Hematopoietic multipotent progenitor cell treated with erythropoietin and hydrocortisone succinate and interleukin-3 and kit ligand, for 8 days (in vitro differentiated cells): ENCODE results near the gene SPEF1.

Experiments used
- DNase-seq: peaks from one replicate; pipeline ENCODE4 v3.0.0-alpha.2; 2015

The SPEF1 gene

DNA sequence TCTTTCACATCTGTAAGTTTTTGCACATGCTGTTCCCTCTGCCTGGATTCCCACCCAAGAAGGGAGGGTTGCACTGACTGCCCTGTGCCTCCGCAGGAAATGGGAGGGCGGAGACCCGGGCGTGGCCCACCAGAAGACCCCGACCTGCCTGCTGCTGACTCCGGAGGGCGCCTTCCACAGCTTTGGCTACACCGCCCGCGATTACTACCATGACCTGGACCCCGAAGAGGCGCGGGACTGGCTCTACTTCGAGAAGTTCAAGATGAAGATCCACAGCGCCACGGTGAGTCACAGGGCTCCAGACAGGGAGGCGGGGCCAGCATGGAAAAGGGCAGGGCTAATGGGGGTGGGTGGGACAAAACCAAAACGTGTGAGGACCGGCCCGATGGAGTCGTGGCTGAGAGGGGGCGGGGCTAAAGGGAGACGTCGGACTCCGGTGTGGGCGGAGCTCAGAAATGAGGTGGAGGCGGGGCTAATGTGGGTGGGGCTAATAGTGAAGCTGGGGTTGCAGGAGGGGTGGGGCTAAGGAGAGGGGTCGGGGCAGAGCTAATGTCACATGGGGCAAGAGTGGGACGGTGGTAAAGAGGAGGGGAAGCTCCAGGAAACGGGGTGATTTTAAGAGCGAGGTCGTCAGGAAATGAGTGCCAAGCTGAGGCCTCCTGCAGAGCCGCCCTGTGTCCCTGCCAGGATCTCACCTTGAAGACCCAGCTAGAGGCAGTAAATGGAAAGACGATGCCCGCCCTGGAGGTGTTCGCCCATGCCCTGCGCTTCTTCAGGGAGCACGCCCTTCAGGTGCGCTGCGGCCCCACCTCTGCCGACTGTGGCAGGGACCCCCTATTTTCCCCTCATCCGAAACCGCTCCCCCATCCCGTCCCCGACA lies 36.2 kb downstream of the SPEF1 start:
- DNase-seq = peak; percentile 90

DNA sequence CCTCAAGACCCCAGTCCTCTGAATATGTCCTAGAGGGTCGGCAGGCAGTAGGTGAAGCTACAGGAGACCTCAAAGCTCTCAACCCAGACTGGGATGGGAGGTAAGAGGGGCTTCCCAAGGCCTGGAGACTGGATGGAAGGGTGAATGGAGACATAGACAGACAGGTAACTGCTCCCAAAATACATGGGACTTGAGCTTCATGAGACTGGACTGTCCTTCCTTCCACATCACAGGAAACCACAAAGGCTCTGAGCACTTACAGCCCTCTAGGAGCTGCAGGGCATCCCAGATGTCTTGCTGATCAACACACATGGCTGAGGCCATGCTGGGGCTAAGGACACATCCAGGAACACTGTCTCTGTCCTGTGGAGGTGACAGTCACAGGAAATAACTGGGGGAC lies 37.2 kb downstream of the SPEF1 start:
- no peak for DNase-seq

DNA sequence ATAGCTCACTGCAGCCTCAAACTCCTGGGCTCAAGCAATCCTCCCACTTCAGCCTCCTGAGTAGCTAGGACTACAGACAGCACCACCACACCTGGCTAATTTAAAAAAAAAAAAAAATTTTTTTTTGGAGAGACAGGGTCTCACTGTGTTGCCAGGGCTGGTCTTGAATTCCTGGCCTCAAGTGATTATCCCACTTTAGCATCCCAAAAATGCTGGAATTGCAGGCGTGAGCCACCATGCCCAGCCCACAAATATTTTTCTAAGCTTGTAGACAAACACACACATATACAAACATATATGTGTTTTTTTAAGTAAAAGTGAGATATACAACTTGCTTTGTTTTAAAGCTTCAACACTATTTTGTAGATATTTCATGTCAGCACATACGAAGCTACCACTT lies 38.0 kb downstream of the SPEF1 start:
- no peak for DNase-seq

DNA sequence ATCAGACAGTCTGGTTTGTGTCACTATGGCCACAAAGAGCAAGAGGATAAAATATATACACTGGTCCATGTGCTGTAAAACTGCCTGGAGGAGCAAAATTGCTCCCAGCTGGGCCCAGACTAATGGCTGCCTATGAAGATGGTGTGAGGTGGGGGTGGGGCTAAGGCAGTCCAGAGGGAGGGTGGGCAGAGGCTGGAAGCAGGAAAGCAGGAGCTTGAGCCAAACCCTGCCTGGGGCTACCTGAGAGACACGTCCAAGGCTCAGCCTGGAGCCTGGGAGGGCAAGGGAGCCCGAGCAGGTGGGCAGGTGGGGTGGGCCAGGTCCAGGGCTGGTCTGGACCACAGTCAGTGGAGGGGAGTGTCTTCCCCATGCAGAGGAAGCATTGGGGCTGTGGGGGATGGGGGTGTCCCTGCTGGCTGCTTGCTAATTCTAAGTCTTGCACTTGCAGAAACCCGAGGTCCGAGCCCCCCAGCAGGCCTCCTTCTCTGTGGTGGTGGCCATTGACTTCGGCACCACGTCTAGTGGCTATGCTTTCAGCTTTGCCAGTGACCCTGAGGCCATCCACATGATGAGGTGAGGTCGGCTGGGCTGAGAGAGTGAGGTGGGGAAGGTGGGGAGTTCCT lies 39.3 kb downstream of the SPEF1 start:
- no peak for DNase-seq

DNA sequence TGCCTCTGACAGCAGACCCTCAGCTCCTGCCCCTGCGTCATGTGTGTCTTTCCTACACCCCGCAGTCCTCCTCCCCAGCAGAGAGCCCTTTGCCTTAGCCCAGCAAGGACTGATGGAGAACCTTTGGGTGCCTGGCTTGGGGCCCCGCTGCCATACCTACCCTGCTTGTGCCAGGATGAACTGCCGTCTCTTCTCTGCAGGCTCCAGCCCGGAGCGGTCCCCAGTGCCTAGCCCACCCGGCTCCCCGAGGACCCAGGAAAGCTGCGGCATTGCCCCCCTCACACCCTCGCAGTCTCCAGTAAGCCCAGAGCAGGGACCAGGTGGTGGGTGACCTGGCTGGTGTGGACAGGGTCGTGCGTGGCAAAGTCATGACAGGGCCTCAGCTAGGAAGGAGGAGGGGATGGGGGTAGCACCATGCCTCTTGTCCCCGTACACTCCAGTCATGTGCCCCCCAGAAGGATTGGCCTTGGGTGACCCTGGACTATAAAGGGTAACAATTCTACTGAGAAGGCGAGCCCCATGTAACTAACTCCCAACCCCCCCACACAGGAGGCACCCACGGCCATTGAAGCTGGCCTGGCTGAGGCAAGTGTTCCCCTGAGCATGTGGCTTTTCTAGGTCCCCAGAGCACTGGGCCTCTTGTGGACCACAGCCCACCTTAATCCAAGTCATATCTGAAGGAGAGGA lies 40.5 kb downstream of the SPEF1 start:
- no peak for DNase-seq

DNA sequence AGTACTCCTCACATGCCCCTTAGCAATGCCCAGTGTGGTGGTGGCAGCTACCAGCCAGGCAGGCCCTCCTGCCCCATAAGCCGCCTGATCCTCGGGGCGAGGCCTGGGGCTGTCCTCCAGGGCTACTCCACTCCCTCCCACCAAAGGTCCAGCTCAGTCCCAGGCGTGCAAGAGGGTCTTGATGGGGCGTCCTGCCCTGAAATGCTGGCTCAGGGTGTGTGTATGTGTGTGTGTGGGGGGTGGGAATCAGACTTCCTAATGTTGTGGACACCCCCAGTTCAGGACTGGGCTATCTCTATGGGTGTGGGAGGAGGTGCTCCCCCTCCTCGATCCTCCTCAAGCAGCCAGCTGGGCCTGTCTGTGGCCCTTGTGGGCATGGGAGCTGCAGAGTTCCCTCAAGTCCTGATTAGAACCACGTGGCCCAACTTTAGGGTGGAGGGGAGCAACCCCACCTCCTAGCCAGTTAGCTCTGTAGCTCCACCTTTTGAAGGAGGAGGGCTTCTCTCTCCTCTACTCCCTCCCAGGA lies 41.3 kb downstream of the SPEF1 start:
- DNase-seq = peak; percentile 77

DNA sequence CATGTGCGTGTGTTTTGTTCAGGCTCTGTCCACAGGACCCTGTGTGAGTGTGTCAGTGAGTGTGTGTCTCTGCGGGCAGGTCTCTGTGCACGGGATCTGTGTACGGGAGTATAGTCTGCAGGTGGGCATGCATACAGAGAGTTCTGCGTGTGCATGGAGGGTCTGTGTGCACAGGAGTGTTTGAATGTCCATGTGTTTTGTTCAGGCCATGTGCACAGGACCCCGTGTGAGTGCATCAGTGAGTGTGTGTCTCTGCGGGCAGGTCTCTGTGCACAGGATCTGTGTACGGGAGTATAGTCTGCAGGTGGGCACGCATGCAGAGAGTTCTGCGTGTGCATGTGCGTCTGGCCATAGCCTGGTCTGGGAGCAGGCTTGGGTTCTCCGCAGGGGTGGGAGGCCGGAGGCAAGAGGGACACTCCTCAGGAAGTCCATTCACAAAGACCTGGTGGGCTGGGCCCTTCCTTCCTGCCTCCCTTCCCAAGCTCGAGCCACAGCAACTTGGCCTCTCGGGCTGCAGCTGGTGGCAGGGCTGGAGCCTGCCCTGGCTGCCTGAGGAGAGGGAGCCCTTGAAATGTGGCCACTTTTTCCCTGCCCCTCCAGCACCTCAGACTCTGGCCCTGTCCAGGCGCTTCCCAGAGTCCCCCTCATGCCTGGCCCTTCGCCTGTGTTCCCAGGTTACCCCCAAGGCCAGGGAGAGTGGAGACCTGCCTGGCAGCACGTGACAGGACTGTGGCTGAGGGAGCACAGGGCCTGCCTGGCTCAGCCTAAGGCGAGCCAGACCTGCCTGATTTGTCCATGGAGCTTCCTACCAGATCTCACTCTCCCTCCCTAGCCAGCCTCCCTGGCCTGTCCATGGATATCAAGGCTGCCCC lies 42.0 kb downstream of the SPEF1 start:
- DNase-seq = no peak

DNA sequence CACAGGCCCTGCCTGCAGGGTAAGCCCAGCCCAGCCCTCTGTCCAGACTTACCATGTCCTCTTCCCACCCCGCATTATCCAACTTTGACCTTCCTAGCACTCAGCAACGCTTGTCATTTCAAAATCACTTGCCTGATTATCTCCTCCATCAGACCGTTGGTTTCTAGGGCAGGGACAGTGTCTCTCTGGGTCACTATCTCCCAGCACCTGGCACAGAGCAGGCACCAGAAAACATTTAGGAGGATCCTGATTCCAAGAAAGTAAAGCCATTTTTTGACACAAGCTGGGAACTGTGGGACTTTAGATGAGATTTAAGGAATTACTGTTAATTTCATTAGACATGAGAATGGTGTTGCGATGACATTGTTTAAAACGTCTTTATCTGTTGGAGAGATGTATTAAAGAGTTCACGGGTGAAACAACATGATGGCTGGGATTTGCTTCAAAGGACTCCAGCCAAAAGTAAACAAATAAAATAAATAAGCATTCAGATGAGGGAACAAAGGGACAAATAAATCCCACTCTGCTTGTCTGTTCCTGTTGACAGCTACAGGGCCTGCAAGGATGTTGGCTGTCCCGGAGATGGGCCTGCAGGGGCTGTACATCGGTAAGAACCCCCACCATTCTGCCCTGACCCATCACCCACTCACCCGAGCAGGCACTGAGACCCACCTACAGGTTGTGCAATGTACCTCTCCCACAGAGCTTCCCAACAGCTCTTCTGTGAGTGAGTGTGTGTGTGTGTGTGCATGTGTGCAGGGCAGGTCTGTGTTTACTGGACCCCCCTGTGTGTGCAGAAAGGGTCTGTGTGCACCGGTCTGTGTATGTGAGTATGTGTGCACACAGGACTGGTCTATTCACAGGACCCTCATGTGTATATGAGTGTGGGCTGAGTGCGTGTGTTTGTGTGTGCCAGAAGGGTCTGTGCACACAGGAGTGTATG lies 42.9 kb downstream of the SPEF1 start:
- DNase-seq = peak; percentile 63

DNA sequence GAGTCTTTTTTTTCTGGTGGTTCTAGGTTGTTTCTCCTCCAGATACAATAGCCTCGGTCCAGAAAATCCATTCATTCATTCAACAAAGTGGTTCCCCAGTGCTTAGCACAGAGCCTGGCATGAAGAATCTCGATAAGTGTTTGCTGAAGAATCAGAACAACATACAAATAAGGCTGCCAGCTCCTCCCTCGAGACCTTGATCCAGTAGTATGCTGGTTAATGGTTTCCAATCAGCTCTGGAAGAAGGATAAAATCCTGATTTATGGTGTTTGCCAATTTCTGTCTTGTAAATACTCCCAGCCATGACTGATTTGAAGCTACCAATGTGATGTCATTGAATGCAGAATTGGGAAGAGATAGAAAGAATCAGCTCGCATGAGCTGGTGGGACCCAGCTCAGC lies 45.5 kb downstream of the SPEF1 start:
- no peak for DNase-seq

DNA sequence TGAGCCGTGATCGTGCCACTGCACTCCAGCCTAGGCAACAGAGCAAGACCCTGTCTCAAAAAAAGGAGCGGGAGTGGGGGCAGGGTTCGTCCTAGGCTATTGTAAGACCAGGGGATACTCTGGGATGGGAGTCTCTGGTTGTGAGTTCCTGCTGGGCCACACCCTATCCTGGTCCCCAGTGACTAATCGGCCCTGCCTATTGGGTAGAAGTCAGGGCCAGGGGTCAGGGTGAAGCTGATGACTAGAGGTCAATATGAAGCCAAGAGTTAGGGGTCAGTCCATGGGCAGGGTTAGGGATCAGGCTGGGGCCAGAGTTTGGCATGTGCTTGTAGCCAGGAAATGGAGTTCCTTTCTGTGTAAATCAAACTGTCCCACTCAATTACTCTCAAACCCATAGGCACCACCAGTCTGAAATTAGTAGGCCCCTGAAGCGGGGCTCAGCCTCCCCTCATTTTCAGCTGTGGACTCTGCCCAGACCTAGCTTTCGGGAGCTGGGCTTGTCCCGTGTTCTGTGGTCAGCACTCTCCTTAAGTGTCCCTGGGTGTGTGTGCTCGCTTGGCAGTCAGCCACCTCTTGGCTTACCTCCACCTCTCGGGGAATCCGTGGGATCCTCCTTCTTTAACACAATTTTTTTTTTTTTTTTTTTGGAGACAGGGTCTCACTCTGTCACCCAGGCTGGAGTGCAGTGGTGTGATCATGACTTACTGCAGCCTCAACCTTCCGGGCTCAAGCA lies 47.0 kb downstream of the SPEF1 start:
- DNase-seq = no peak

DNA sequence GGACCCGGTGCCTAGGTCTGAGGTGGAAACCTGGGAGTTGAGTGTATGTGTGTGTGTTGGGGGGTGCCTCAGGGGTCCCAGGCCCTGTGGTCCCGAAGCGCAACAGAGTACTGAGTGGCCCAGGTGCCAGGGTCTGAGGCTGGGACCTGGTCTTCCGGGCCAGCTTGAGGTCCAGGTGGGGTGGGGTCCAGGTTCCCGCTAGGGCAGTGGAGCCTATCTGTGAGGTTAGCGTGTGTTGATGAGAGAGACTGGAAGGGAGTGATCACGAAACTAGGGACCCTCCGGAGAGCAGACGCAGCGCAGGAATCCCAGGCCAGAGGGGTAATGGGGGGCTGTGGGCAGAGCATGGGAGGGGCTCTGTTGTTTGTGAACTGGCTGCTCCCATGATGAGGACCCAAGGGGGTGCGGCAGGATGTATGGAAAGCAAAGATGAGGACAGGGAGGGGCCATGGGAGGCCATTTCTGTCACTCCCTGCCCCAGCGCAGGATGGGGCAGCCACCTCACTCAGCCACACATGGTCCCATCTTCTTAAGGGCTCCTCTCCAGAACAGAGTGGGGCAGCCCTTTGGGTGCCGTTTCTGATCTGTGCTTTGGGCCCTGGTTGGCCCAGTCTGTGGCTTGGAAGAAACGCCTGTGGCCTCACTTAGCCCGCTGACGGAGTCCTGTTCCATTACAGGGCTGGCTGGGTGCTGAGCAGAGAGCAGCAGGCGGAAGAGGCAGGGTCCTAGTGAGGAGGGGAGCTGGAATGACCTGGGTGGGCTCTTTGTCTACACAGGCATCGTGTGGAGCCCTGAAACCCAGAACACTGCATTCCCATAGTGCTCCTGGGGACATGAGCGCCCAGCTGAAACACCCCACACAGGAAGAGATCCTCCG lies 47.9 kb downstream of the SPEF1 start:
- DNase-seq = no peak

DNA sequence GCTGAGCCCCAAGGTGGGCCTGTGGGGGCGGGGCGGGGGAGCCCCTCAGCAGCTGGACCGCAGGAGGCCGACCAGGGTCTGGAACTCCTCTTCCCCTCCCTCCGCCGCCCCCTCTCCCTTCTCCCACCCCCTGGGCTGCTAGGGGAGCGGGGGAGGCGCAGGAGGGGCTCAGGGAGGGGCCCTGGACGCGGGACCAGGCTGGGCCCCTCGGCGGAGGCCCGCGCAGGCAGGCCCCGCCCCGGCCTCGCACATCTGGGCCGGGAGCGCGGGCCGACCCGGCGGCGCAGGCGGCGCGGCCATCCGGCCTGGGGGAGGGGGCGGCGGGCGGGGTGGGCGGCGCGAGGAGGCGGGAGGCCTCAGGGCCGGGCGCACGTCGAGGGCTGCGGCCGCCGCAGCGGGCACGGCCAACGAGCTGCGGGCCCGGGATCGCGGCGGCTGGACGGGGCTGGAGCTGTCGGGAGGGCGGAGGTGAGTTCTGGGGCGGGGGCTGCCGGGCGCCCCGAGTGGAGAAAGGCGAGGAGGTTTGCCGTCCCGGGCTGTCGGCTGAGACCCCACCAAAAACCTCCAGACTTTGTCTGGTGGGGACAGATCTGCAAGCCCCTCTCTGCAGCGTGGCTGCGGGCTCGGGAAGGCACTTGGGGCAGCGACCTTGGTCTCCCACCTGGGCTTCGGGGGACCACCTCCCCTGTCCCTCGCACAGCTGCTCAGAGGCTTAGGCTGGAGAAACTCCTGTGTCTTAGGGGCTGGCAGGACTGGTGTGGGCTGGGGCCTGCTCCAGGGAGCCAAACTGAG lies 48.7 kb downstream of the SPEF1 start, which contains the start of gene HSPA12B:
Gene HSPA12B, plus strand, starts transcription at position 359 of the 792 bp plus-strand sequence. CDS start 5,990 bp downstream, outside the sequence.
- no peak for DNase-seq

DNA sequence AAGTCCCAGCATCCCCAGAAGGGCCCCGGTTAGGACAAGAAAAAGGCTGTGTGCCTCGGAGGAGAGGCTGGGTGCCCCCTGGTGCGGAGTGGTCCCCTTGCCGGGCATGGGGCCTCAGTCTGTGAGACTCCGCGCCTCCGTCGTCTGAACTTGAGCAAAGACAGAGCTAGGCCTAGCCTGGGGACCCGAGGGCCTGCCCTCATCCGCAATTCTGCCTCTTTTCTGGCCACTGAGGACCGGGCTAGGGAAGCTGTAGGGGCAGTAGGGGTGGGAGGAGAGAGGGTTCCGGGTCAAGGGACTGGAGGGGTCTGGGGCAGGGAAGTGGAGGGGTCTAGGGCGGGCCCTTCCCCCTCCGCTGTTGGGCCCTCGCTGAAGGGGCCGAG lies 49.3 kb downstream of the SPEF1 start:
- no peak for DNase-seq

DNA sequence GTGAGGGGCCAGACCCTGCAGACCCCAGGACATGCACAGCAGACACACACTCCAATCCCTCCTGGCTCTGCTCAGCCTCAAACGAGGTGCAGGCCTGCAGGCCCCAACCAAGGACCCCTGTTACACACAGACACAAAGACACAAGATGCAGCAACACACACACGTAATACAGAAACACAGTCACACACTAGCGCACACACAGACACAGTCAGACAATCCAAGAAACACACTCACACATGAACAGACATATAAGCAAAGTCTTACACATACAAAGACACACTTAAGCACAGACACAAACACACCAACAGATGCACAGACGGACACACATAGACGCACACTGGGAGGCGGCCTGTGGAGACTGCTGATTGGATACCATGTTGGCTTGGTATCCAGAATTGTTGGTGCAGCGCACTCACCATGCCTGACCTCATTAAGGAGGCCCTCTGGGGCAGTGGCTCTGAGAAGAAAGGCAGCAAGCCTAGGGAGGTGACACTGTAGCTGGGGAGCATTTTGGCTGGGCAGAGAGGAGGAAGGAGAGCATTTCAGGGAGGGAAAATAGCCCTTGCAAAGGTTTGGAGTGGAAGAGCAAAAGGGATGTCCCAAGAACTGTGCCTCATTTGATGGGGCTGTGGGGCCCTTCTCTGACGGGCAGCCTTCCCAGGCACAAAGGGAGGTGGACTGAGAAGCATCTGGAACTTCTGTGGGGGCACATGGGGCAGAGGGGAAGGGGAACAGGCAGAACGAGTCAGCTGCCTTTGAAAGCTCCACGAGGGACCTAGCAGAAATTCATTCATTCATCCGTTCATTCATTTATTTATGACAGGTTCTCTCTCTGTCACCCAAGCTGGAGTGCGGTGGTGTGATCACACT lies 50.2 kb downstream of the SPEF1 start:
- DNase-seq = no peak

DNA sequence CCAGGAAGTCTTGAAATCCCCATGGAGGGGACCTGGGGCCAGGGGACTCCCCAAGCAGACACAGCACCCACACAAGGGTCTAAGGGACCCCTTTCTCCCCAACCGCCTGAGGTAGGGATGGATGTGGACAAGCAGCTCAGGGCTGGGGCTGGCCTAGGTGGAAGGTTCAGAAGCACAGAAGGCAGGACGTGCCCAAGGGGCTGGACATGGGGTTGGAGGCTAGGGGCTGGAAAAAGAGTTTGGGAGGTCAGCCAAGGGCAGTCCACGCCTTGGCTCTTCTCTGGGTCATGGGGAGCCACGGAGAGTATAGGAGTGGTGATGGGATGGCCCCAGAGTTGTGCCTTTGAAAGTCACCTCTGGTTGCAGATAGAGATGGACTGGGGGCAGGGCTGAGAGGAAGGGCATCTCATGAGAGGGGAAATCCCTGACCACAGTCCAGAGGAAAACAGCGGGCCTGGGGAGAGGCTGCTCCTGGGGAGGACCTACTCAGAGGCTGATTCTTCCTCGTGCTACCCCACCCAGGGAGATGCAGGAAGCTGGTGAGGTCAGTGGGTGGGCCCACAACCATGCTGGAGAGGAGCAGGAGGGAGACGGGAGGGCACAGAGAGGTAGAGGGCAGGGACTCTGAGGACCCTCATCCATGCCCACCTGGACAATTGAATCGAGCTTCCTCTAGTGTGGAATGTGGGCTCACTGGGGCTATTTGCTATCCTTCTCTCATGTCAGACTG lies 51.3 kb downstream of the SPEF1 start:
- no peak for DNase-seq

DNA sequence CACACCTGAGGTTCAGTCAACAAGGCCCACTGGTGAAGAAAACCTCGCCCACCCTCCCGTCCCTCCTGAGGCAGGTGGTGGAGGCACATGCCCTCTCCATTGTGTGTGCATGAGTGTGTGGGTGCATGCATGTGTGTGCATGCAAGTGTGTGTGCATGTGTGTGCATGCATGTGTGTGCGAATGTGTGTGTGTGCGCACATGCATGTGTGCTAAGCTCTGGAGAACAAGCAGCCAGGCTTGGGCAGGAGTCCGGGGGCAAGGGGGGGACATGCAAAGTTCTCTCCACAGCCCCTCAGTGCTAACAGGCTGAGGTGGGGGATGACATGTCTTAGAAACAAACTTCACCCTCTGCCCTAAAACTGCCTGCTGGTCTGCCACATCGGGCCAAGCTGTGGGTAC lies 51.9 kb downstream of the SPEF1 start:
- no peak for DNase-seq

DNA sequence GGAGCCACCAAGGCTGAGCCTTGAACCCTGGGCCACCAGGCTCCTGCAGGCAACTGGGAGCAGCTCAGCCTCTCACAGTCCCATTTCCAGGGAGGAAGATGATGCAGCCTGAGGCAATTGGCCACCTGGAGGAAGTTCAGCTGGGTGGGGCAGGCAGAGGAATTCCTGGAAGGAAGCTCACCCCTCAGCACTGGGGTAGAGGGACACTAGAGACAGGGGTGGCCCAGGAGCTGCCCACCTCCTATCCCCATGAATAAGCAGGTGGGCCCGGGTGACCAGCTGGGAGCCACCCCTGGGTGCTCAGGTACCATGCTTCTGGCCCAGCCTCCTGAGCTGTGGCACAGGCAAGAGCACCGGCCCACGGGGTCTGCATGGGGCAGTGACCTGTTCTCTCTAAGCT lies 52.4 kb downstream of the SPEF1 start:
- no peak for DNase-seq
